Calu3 (cell line): ENCODE data around the gene PITPNB. TPM values are rescaled to one million over a fixed set of nuclear protein-coding genes. Genes with fewer than 3 reads are reported as not detected.

Experiments
- BruUV-seq: library from RNA; stranded (reverse); fragments of 400-500 nt; replicated peaks from 2 replicates; lab custom pipeline; 2021; lab: Mats Ljungman, UMichigan
- CTCF ChIA-PET: fragments of 300-600 bp; sonication (Branson Sonifier 250); formaldehyde crosslinking; loops from one replicate; lab custom pipeline; 2022; ENCODE audit warnings: antibody characterized with exemption; lab: Charles Lee
- DNase-seq: peaks from one replicate; pipeline ENCODE4 v3.0.0; 2022
- H3K27ac Mint-ChIP-seq: one replicate; pipeline ENCODE4 v1.8.0; 2022; ENCODE audit warnings: mixed read lengths; ENCODE audit not compliant: unreplicated experiment
- H3K27me3 Mint-ChIP-seq: one replicate; pipeline ENCODE4 v1.8.0; 2022; ENCODE audit warnings: mixed read lengths; ENCODE audit not compliant: unreplicated experiment
- H3K36me3 Mint-ChIP-seq: one replicate; pipeline ENCODE4 v1.8.0; 2022; ENCODE audit warnings: mild to moderate bottlenecking, moderate library complexity, mixed read lengths; ENCODE audit not compliant: insufficient read depth, unreplicated experiment
- H3K4me1 Mint-ChIP-seq: one replicate; pipeline ENCODE4 v1.8.0; 2022; ENCODE audit warnings: mild to moderate bottlenecking, low read depth, mixed read lengths; ENCODE audit not compliant: unreplicated experiment
- H3K4me3 Mint-ChIP-seq: one replicate; pipeline ENCODE4 v1.8.0; 2022; ENCODE audit warnings: mild to moderate bottlenecking, low read depth, moderate library complexity, mixed read lengths; ENCODE audit not compliant: unreplicated experiment
- H3K9me3 Mint-ChIP-seq: one replicate; pipeline ENCODE4 v1.8.0; 2022; ENCODE audit warnings: low read depth, mixed read lengths; ENCODE audit not compliant: unreplicated experiment
- CTCF ChIP-seq: fragments of 200-600 bp; IDR thresholded peaks from one replicate; pipeline ENCODE4 v1.8.0; 2022; ENCODE audit warnings: antibody characterized with exemption; ENCODE audit not compliant: unreplicated experiment
- intact Hi-C: fragments of 100-400 bp; cut with micrococcal nuclease; formaldehyde crosslinking; loops from one replicate; pipeline ENCODE4 v1.10.0; 2022; ENCODE audit not compliant: unreplicated experiment
- total RNA-seq: library from RNA; stranded (reverse); gene quantifications from 2 replicates; pipeline ENCODE4 v1.2.3, GENCODE V29; 2022

Gene PITPNB
- total RNA-seq, 1 experiment from 2014 or later, result 136 TPM

- CTCF ChIA-PET, result interaction anchor here (0.8 to 1.2 kb wide), 2 partner anchors 21 to 101 kb away, joined by 3 to 4 read pairs; no protein-coding TSS in a partner anchor
- no peak overlapping the region for H3K27ac Mint-ChIP-seq
- H3K4me1 Mint-ChIP-seq, result peaks cover 25% of the 10 kb centered on the region
- no peak for DNase-seq
- intact Hi-C loops, result no loop called here
- H3K36me3 Mint-ChIP-seq, result peaks cover 36% of the 10 kb centered on the region
- no peak for TF ChIP-seq CTCF
- BruUV-seq, result no TSS peak
- no peak overlapping the region for H3K4me3 Mint-ChIP-seq
- H3K9me3 Mint-ChIP-seq, result no peaks in the 10 kb centered on the region
- H3K27me3 Mint-ChIP-seq, result no peaks in the 10 kb centered on the region
Observed at GRCh38 chr22:27863001-27863400, 56.1 kb downstream of the PITPNB start.

GRCh38 chr22:27859336-27859735 lies 59.7 kb downstream of the PITPNB start:
- BruUV-seq, result no TSS peak
- no peak overlapping the region for H3K4me3 Mint-ChIP-seq
- no peaks in the 10 kb centered on the region for H3K27me3 Mint-ChIP-seq
- no peak for DNase-seq
- H3K4me1 Mint-ChIP-seq, result no peaks in the 10 kb centered on the region
- no peak for TF ChIP-seq CTCF
- H3K9me3 Mint-ChIP-seq, result no peaks in the 10 kb centered on the region
- intact Hi-C loops, result no loop called here
- H3K27ac Mint-ChIP-seq, result no peak overlapping the region
- CTCF ChIA-PET, result interaction anchor here (0.6 to 1.2 kb wide), 2 partner anchors 9 to 11 kb away, joined by 3 to 4 read pairs; no protein-coding TSS in a partner anchor
- peaks cover 20% of the 10 kb centered on the region for H3K36me3 Mint-ChIP-seq

GRCh38 chr22:27858626-27859025 lies 60.4 kb downstream of the PITPNB start:
- H3K9me3 Mint-ChIP-seq, result no peaks in the 10 kb centered on the region
- BruUV-seq, result no TSS peak
- peaks cover 25% of the 10 kb centered on the region for H3K36me3 Mint-ChIP-seq
- no peak overlapping the region for H3K4me3 Mint-ChIP-seq
- TF ChIP-seq CTCF, result no peak
- intact Hi-C loops, result no loop called here
- no peak for DNase-seq
- no peak overlapping the region for H3K27ac Mint-ChIP-seq
- H3K27me3 Mint-ChIP-seq, result no peaks in the 10 kb centered on the region
- no peaks in the 10 kb centered on the region for H3K4me1 Mint-ChIP-seq
- CTCF ChIA-PET, result no interaction called here

- TF ChIP-seq CTCF, result no peak
- CTCF ChIA-PET, result interaction anchor here (0.7 kb wide), 1 partner anchor 13 kb away, joined by 7 read pairs; no protein-coding TSS in a partner anchor
- intact Hi-C loops, result no loop called here
- no TSS peak for BruUV-seq
- Mint-ChIP-seq H3K36me3 (peaks cover 33% of the 10 kb centered on the region), H3K4me1 (no peaks in the 10 kb centered on the region), H3K27me3 (no peaks in the 10 kb centered on the region), H3K4me3 (no peak overlapping the region), H3K27ac (no peak overlapping the region), H3K9me3 (no peaks in the 10 kb centered on the region)
- no peak for DNase-seq
Observed at GRCh38 chr22:27857443-27857842, 61.6 kb downstream of the PITPNB start.
